Activated CD4-positive, alpha-beta T cell treated with anti-CD3 and anti-CD28 coated beads for 4 hours (primary cell): ENCODE results near the gene CAMSAP1.

ENCODE experiments used
- DNase-seq, 2 donors: peaks; one replicate each; pipeline ENCODE4 v3.0.0-alpha.2; 2020

Gene CAMSAP1

GRCh38 chr9:135937521-135938489 lies 30.5 kb upstream of the CAMSAP1 start:
- DNase-seq, result no peak

GRCh38 chr9:135933114-135933513 lies 25.8 kb upstream of the CAMSAP1 start:
- no peak for DNase-seq

GRCh38 chr9:135932656-135933055 lies 25.3 kb upstream of the CAMSAP1 start:
- no peak for DNase-seq

- no peak for DNase-seq
Measured at GRCh38 chr9:135931349-135931820, 24.0 kb upstream of the CAMSAP1 start.

- DNase-seq, result no peak
Measured at GRCh38 chr9:135930446-135931345, 23.4 kb upstream of the CAMSAP1 start.

GRCh38 chr9:135929656-135930445 lies 22.5 kb upstream of the CAMSAP1 start:
- DNase-seq, result no peak

- no peak for DNase-seq
Measured at GRCh38 chr9:135928731-135929655, 21.6 kb upstream of the CAMSAP1 start.

- DNase-seq, result no peak
Measured at GRCh38 chr9:135928074-135928730, 20.9 kb upstream of the CAMSAP1 start.

- no peak for DNase-seq
Measured at GRCh38 chr9:135927195-135928013, 20.1 kb upstream of the CAMSAP1 start.

- peak; percentile 34 to 51 for DNase-seq
Measured at GRCh38 chr9:135926402-135927194, 19.3 kb upstream of the CAMSAP1 start.

GRCh38 chr9:135925496-135926133 lies 18.3 kb upstream of the CAMSAP1 start:
- peak; percentile 60 to 71 for DNase-seq

GRCh38 chr9:135924628-135925338 lies 17.4 kb upstream of the CAMSAP1 start:
- DNase-seq, result no peak

GRCh38 chr9:135923508-135923907 lies 16.2 kb upstream of the CAMSAP1 start:
- no peak for DNase-seq

- DNase-seq, result no peak
Measured at GRCh38 chr9:135921749-135922310, 14.5 kb upstream of the CAMSAP1 start.

GRCh38 chr9:135920973-135921585 lies 13.7 kb upstream of the CAMSAP1 start:
- DNase-seq, result no peak

GRCh38 chr9:135920256-135920930 lies 13.0 kb upstream of the CAMSAP1 start:
- no peak for DNase-seq
